Colonic mucosa (tissue), 4 donors: ENCODE data around the gene CRYBA2. TPM values are rescaled to one million over a fixed set of nuclear protein-coding genes. Genes with fewer than 3 reads are reported as not detected.

Source experiments
- DNase-seq: peaks from one replicate; pipeline ENCODE4 v3.0.0-alpha.2; 2020
- H3K27ac ChIP-seq: fragments of 200-600 bp; one replicate; pipeline ENCODE4 v1.8.0; 2021
- H3K27me3 ChIP-seq: fragments of 200-600 bp; one replicate; pipeline ENCODE4 v1.8.0; 2021
- H3K36me3 ChIP-seq: fragments of 200-600 bp; one replicate; pipeline ENCODE4 v1.8.0; 2021
- H3K4me1 ChIP-seq: fragments of 200-600 bp; one replicate; pipeline ENCODE4 v1.8.0; 2021; ENCODE audit warnings: mild to moderate bottlenecking
- H3K4me3 ChIP-seq: fragments of 200-600 bp; one replicate; pipeline ENCODE4 v1.8.0; 2021
- H3K9ac ChIP-seq, 2 donors: one replicate each; pipeline ENCODE4 v1.7.0; 2013; ENCODE audit warnings: control low read depth in 2 of 2, low read depth in 2 of 2, low read length in 2 of 2
- H3K9me3 ChIP-seq: fragments of 200-600 bp; one replicate; pipeline ENCODE4 v1.8.0; 2021
- intact Hi-C: fragments of 100-400 bp; cut with DNase I; formaldehyde crosslinking; loops from one replicate; pipeline ENCODE4 v1.14.1; 2022
- total RNA-seq, 2 donors: library from RNA; stranded (reverse); fragmentation: NEBNext Ultra II Directional in 1 of 2; extraction: Animal tissue kit (Norgen Biotek cat#: 25700) in 1 of 2; gene quantifications; one replicate each; pipeline ENCODE4 v1.2.1, GENCODE V29; 2021
- TF ChIP-seq, protein P1 (sequence below): fragments of 200-600 bp; IDR thresholded peaks from one replicate; pipeline ENCODE4 v1.8.0; 2022; ENCODE audit warnings: antibody characterized with exemption, mild to moderate bottlenecking
- donor health status: healthy.
- donor health status: DM: no; HTN: no; CAD: no.
- donor health status: DM: no; HTN: no; CAD: no.

CRYBA2 gene
- total RNA-seq, 2 donors from 2014 or later: 3.4 to 5.5 TPM

DNA sequence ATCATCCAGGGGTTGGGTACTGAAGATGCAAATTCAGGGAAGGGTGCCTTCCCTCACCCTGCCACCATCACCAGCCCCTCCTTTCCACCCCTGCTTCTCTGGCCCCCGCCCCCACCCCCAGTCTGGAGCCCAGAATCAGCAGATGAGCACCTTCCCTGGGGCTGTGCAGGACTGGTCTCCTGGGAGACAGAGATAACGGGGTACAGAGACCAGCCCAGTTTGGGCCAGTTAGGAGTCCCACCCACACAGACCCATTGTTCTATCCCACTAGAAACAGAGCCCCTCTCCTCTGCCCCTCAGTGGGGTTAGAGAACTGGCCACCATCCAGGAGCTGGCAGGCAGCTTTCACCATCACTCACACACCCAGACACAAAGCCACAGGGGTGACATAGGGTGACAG, 4.5 kb upstream of the CRYBA2 start:
- Histone ChIP-seq H3K9me3 (no peaks in the 10 kb centered on the region), H3K27ac (no peak overlapping the region), H3K4me3 (no peak overlapping the region), H3K9ac (no peak overlapping the region), H3K36me3 (no peaks in the 10 kb centered on the region), H3K4me1 (peaks cover 15% of the 10 kb centered on the region), H3K27me3 (peaks cover 44% of the 10 kb centered on the region)
- DNase-seq: no peak
- intact Hi-C loops: no loop called here
- TF ChIP-seq, protein P1, sequence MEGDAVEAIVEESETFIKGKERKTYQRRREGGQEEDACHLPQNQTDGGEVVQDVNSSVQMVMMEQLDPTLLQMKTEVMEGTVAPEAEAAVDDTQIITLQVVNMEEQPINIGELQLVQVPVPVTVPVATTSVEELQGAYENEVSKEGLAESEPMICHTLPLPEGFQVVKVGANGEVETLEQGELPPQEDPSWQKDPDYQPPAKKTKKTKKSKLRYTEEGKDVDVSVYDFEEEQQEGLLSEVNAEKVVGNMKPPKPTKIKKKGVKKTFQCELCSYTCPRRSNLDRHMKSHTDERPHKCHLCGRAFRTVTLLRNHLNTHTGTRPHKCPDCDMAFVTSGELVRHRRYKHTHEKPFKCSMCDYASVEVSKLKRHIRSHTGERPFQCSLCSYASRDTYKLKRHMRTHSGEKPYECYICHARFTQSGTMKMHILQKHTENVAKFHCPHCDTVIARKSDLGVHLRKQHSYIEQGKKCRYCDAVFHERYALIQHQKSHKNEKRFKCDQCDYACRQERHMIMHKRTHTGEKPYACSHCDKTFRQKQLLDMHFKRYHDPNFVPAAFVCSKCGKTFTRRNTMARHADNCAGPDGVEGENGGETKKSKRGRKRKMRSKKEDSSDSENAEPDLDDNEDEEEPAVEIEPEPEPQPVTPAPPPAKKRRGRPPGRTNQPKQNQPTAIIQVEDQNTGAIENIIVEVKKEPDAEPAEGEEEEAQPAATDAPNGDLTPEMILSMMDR: no peak

DNA sequence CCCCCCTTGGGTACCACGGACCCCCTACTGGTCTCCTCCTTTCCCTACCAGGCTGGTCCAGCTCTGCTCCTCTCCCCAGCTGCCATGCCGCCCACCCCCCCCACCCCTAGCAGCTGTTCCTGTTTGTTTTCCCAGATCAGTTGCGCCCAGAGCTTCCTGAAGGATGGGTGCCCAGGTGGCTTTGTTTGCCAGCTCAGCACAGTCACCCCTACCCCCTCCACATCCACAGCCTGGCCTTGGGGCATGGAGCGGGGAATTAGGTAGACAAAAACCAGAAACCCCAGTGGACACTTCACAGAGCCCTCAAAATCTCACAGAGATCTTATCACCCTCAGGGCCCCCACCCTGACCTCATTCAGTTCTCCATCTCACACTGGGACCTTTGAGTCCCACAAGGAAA, 3.7 kb upstream of the CRYBA2 start:
- peak; percentile 46 for DNase-seq
- peaks cover 15% of the 10 kb centered on the region for H3K4me1 ChIP-seq
- H3K4me3 ChIP-seq: no peak overlapping the region
- TF ChIP-seq, protein P1: no peak
- H3K27me3 ChIP-seq: peaks cover 45% of the 10 kb centered on the region
- peak overlapping the region in 1 of 2 donors; percentile 1 for H3K9ac ChIP-seq
- intact Hi-C loops: no loop called here
- no peaks in the 10 kb centered on the region for H3K36me3 ChIP-seq
- H3K27ac ChIP-seq: peak overlapping the region; percentile 50
- no peaks in the 10 kb centered on the region for H3K9me3 ChIP-seq

DNA sequence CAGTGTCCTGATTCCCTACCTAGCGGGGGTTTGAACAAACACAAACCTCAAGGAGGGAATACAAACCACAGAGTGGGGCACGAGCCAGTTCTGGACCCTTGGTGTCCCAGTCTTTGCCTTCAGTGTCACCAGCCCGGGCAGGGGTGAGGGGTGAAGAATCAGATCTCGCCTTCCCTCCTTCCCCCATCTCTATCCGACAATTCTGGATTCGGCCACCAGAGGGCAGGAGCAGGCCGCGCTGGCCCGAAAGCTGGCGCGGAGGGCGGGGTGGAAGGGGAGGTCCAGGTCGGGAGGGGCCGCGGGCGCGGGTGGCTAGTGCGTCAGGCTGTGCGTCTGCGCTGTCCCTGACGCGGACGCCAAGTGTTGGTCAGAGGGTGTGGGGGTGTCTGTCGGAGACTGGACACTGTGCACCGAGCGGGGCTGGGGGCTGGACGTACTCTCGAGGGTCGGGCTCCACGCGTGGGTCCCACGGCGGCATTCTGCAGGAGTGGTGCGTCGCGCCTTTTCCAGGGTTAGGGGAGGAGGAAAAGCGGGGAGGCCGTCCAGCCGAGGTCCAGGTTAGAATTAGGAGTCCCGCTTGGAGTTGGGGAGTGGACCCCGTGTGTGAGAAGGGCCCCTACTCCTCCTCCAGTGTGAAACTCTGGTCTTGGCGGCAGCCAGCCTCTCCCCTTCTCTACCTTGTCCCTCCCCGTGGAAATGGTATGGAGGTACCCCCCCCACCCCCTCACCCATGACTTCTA, 2.9 kb upstream of the CRYBA2 start:
- TF ChIP-seq, protein P1: peak; percentile 85
- peaks cover 48% of the 10 kb centered on the region for H3K27me3 ChIP-seq
- peak overlapping the region; percentile 50 for H3K27ac ChIP-seq
- intact Hi-C loops: no loop called here
- peaks cover 15% of the 10 kb centered on the region for H3K4me1 ChIP-seq
- no peaks in the 10 kb centered on the region for H3K36me3 ChIP-seq
- H3K4me3 ChIP-seq: peak overlapping the region; percentile 33
- peak overlapping the region; percentile 53 to 69 for H3K9ac ChIP-seq
- H3K9me3 ChIP-seq: no peaks in the 10 kb centered on the region
- peak; percentile 93 for DNase-seq

DNA sequence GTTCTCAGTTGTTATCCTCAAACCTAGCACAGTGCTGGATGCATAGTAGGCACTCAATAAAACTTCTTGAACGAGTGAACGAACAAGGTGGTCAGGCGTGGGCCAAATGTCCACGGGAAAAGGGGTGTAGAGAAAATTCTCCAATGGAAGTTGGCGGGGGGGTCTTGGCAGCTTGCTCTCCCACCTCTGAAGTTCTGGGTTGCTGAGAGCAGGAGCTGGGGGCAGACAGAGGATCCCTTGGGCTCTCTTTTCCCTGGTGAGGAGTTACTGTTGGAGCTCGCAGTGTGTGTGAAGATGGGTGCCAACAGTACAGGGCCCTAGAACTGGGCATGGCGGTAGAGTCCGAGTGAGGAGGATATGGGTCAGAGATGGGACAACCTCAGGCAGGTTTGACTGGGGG, 2.3 kb upstream of the CRYBA2 start:
- DNase-seq: no peak
- H3K9ac ChIP-seq: no peak overlapping the region
- H3K27ac ChIP-seq: no peak overlapping the region
- TF ChIP-seq, protein P1: no peak
- no peaks in the 10 kb centered on the region for H3K9me3 ChIP-seq
- no peak overlapping the region for H3K4me3 ChIP-seq
- intact Hi-C loops: no loop called here
- H3K27me3 ChIP-seq: peaks cover 53% of the 10 kb centered on the region
- H3K36me3 ChIP-seq: no peaks in the 10 kb centered on the region
- peaks cover 15% of the 10 kb centered on the region for H3K4me1 ChIP-seq

DNA sequence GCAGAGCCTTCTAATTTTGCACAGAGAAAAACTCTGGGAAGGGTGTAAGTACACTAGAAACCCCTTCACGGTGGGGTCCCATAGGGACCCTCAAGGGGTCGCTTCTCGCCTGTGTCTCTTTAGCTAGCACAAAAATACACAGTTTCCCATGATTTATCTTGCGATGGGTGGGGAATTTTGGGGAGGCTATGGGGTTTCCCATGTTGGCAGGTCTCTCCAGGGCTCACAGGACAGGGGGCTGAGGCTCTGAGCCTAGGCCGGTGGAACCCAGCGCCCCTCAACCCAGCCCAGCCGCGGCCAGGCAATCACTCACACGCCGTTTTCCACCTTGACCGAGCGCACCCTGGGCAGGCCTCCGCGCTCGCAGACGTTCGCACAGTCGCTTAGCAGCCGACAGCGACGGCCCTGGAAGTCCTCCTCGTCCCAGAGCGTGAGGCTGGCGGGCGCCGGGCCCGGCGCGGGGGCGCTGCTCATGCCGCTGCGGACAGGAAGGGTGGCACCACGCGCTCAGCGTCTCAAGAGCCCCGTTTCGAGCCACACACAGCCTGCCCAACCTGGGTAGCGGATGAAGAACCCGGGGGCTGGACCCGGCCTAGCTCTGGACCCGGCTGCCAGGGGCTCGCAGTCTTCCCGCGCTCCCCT, 398 bp downstream of the CRYBA2 start:
- intact Hi-C loops: no loop called here
- TF ChIP-seq, protein P1: no peak
- Histone ChIP-seq H3K9me3 (no peaks in the 10 kb centered on the region), H3K27me3 (peaks cover 81% of the 10 kb centered on the region), H3K4me1 (peaks cover 15% of the 10 kb centered on the region), H3K27ac (no peak overlapping the region), H3K4me3 (peak overlapping the region; percentile 16), H3K36me3 (no peaks in the 10 kb centered on the region), H3K9ac (no peak overlapping the region)
- no peak for DNase-seq
